WTC11 (cell line): Measurements from ENCODE around the gene ADARB2. TPM values are rescaled to one million over a fixed set of nuclear protein-coding genes. Genes with fewer than 3 reads are reported as not detected.

Source experiments
- ATAC-seq: fragments of 200-7000 bp; cut with Tn5 transposase; 2 replicates; pipeline ENCODE4 v1.10.0; 2021; ENCODE audit warnings: mild to moderate bottlenecking, moderate library complexity
- CTCF ChIA-PET: fragments of 300-600 bp; sonication (Branson Sonifier 250); formaldehyde crosslinking; loops from one replicate; lab custom pipeline; 2021; ENCODE audit warnings: antibody characterized with exemption; lab: Charles Lee
- POLR2A ChIA-PET: fragments of 350-600 bp; sonication (Branson Sonifier 250); formaldehyde crosslinking; loops from one replicate; lab custom pipeline; 2021; ENCODE audit warnings: antibody characterized with exemption; lab: Charles Lee
- DNase-seq: peaks from one replicate; pipeline ENCODE4 v3.0.0; 2021; ENCODE audit warnings: low spot score
- H3K27ac Mint-ChIP-seq: 2 replicates; pipeline ENCODE4 v1.8.0; 2021; ENCODE audit warnings: mixed read lengths
- H3K27me3 Mint-ChIP-seq: 2 replicates; pipeline ENCODE4 v1.8.0; 2021; ENCODE audit warnings: low read depth, mild to moderate bottlenecking, moderate library complexity, mixed read lengths
- H3K36me3 Mint-ChIP-seq: 2 replicates; pipeline ENCODE4 v1.8.0; 2021; ENCODE audit warnings: mixed read lengths
- H3K4me1 Mint-ChIP-seq: 2 replicates; pipeline ENCODE4 v1.8.0; 2022; ENCODE audit warnings: mixed read lengths
- H3K4me3 Mint-ChIP-seq: 2 replicates; pipeline ENCODE4 v1.8.0; 2021; ENCODE audit warnings: mild to moderate bottlenecking, moderate library complexity, mixed read lengths
- H3K9me3 Mint-ChIP-seq: 2 replicates; pipeline ENCODE4 v1.8.0; 2021; ENCODE audit warnings: mixed read lengths
- ARID4B ChIP-seq: sonication (generic); formaldehyde crosslinking; IDR thresholded peaks from 2 replicates; pipeline ENCODE4 v1.8.0; 2023; ENCODE audit warnings: missing genetic modification reagents, mild to moderate bottlenecking, borderline replicate concordance
- ETV6 ChIP-seq: sonication (generic); formaldehyde crosslinking; IDR thresholded peaks from 2 replicates; pipeline ENCODE4 v1.8.1; 2022; ENCODE audit warnings: mild to moderate bottlenecking, missing genetic modification reagents
- FOXK1 ChIP-seq: sonication (generic); formaldehyde crosslinking; IDR thresholded peaks from 2 replicates; pipeline ENCODE4 v1.8.0; 2022; ENCODE audit warnings: mild to moderate bottlenecking, moderate library complexity, missing genetic modification reagents
- GTF2I ChIP-seq: fragments of 250-450 bp; sonication (Bioruptor Pico); conservative IDR thresholded peaks from 2 replicates; pipeline ENCODE4 v1.4.0; 2021; ENCODE audit warnings: mild to moderate bottlenecking
- HMGA2 ChIP-seq: fragments of 250-450 bp; sonication (Bioruptor Pico); IDR thresholded peaks from 2 replicates; pipeline ENCODE4 v1.4.0; 2021; ENCODE audit warnings: mild to moderate bottlenecking, moderate library complexity
- HMGXB4 ChIP-seq: sonication (generic); formaldehyde crosslinking; IDR thresholded peaks from 2 replicates; pipeline ENCODE4 v1.8.1; 2023; ENCODE audit warnings: mild to moderate bottlenecking, moderate library complexity, missing genetic modification reagents
- IRF2 ChIP-seq: sonication (generic); formaldehyde crosslinking; IDR thresholded peaks from 2 replicates; pipeline ENCODE4 v1.8.0; 2022; ENCODE audit warnings: low read depth, missing genetic modification reagents, borderline replicate concordance
- MYBL2 ChIP-seq: sonication (generic); formaldehyde crosslinking; IDR thresholded peaks from 2 replicates; pipeline ENCODE4 v1.8.1; 2023; ENCODE audit warnings: mild to moderate bottlenecking, moderate library complexity, missing genetic modification reagents
- NR1H2 ChIP-seq: sonication (generic); formaldehyde crosslinking; IDR thresholded peaks from 2 replicates; pipeline ENCODE4 v1.9.0; 2021; ENCODE audit warnings: mild to moderate bottlenecking, moderate library complexity, missing genetic modification reagents
- NR2C2 ChIP-seq: sonication (generic); formaldehyde crosslinking; IDR thresholded peaks from 2 replicates; pipeline ENCODE4 v1.8.0; 2022; ENCODE audit warnings: mild to moderate bottlenecking, missing genetic modification reagents
- PREB ChIP-seq: sonication (generic); formaldehyde crosslinking; IDR thresholded peaks from 2 replicates; pipeline ENCODE4 v1.8.1; 2022; ENCODE audit warnings: mild to moderate bottlenecking, missing genetic modification reagents, moderate library complexity, borderline replicate concordance
- RELA ChIP-seq: sonication (generic); formaldehyde crosslinking; IDR thresholded peaks from 2 replicates; pipeline ENCODE4 v1.8.1; 2022; ENCODE audit warnings: missing genetic modification reagents, mild to moderate bottlenecking, borderline replicate concordance
- RORB ChIP-seq: fragments of 250-450 bp; sonication (Bioruptor Pico); IDR thresholded peaks from 2 replicates; pipeline ENCODE4 v1.9.0; 2021; ENCODE audit warnings: mild to moderate bottlenecking
- STAT6 ChIP-seq: sonication (generic); formaldehyde crosslinking; conservative IDR thresholded peaks from 2 replicates; pipeline ENCODE4 v1.8.1; 2023; ENCODE audit warnings: mild to moderate bottlenecking, low read depth, missing genetic modification reagents, moderate library complexity
- ZBTB21 ChIP-seq: sonication (generic); formaldehyde crosslinking; IDR thresholded peaks from 2 replicates; pipeline ENCODE4 v1.8.1; 2023; ENCODE audit warnings: mild to moderate bottlenecking, missing genetic modification reagents, borderline replicate concordance
- ZNF138 ChIP-seq: sonication (generic); formaldehyde crosslinking; conservative IDR thresholded peaks from 2 replicates; pipeline ENCODE4 v1.8.1; 2022; ENCODE audit warnings: mild to moderate bottlenecking, moderate library complexity, missing genetic modification reagents
- ZNF219 ChIP-seq: sonication (generic); formaldehyde crosslinking; IDR thresholded peaks from 2 replicates; pipeline ENCODE4 v1.8.0; 2023; ENCODE audit warnings: missing genetic modification reagents, mild to moderate bottlenecking, borderline replicate concordance
- ZNF232 ChIP-seq: sonication (generic); formaldehyde crosslinking; IDR thresholded peaks from 2 replicates; pipeline ENCODE4 v1.8.0; 2022; ENCODE audit warnings: mild to moderate bottlenecking, missing genetic modification reagents
- total RNA-seq: library from RNA; stranded (reverse); gene quantifications from 3 replicates; pipeline ENCODE4 v1.2.3, GENCODE V29; 2021

Gene ADARB2
- total RNA-seq, 1 experiment from 2014 or later = 3.7 TPM

GRCh38 chr10:1601406-1601805 is 135.9 kb downstream of the ADARB2 start:
- Mint-ChIP-seq H3K4me3 (no peak overlapping the region), H3K36me3 (no peaks in the 10 kb centered on the region), H3K9me3 (peaks cover 5% of the 10 kb centered on the region; the same call in 1 of the 2 replicates), H3K27ac (no peak overlapping the region)
- CTCF ChIA-PET = interaction anchor here (1.0 to 1.5 kb wide), 2 partner anchors 11 to 20 kb away, joined by 3 to 6 read pairs; no protein-coding TSS in a partner anchor
- POLR2A ChIA-PET = no interaction called here
- DNase-seq = no peak
- no peak for ATAC-seq
- TF ChIP-seq ZNF232 (CRISPR knock-in tag) (no peak), IRF2 (CRISPR knock-in tag) (no peak), HMGXB4 (CRISPR knock-in tag) (no peak), ETV6 (CRISPR knock-in tag) (no peak), RORB (CRISPR knock-in tag) (no peak), GTF2I (CRISPR knock-in tag) (no peak), MYBL2 (CRISPR knock-in tag) (no peak), ZNF138 (CRISPR knock-in tag) (no peak)
- TF ChIP-seq, all 79 proteins: peak for 0
- Mint-ChIP-seq H3K4me1 (peaks cover 5% of the 10 kb centered on the region), H3K27me3 (no peaks in the 10 kb centered on the region)

- DNase-seq = no peak
- POLR2A ChIA-PET = no interaction called here
- TF ChIP-seq PREB (CRISPR knock-in tag) = no peak
- TF ChIP-seq ARID4B (CRISPR knock-in tag) = no peak
- no peak for TF ChIP-seq RORB (CRISPR knock-in tag)
- TF ChIP-seq FOXK1 (CRISPR knock-in tag) = no peak
- no peak for TF ChIP-seq ZBTB21 (CRISPR knock-in tag)
- TF ChIP-seq HMGA2 = no peak
- no peak for TF ChIP-seq NR2C2 (CRISPR knock-in tag)
- no peak for TF ChIP-seq IRF2 (CRISPR knock-in tag)
- TF ChIP-seq ZNF219 (CRISPR knock-in tag) = no peak
- no peak for TF ChIP-seq RELA (CRISPR knock-in tag)
- no peak for TF ChIP-seq NR1H2 (CRISPR knock-in tag)
- TF ChIP-seq STAT6 = no peak
- TF ChIP-seq, all 79 proteins: peak for 0
- Mint-ChIP-seq H3K27me3 (no peaks in the 10 kb centered on the region), H3K27ac (no peak overlapping the region), H3K4me3 (no peak overlapping the region), H3K4me1 (no peaks in the 10 kb centered on the region; the same call in 1 of the 2 replicates), H3K9me3 (peaks cover 5% of the 10 kb centered on the region; the same call in 1 of the 2 replicates), H3K36me3 (no peaks in the 10 kb centered on the region)
- ATAC-seq = no peak
- CTCF ChIA-PET = interaction anchor here (0.6 to 1.5 kb wide), 4 partner anchors 11 to 1280 kb away, joined by 3 to 6 read pairs (median 3); no protein-coding TSS in a partner anchor
Measured at GRCh38 chr10:1600861-1601260, 136.5 kb downstream of the ADARB2 start.
